Limb (tissue), 2 donors: Measurements from ENCODE around the gene MRPL39.
"Not testable (repeated sequence)": the region's sequence is repeated elsewhere in the genome, so short reads cannot be mapped to it uniquely, and the experiment has no call there.

Experiments
- DNase-seq, 2 donors: peaks; one replicate each; pipeline ENCODE4 v3.0.0-alpha.2; 2016; ENCODE audit errors: extremely low spot score in 2 of 2

Gene MRPL39

DNA sequence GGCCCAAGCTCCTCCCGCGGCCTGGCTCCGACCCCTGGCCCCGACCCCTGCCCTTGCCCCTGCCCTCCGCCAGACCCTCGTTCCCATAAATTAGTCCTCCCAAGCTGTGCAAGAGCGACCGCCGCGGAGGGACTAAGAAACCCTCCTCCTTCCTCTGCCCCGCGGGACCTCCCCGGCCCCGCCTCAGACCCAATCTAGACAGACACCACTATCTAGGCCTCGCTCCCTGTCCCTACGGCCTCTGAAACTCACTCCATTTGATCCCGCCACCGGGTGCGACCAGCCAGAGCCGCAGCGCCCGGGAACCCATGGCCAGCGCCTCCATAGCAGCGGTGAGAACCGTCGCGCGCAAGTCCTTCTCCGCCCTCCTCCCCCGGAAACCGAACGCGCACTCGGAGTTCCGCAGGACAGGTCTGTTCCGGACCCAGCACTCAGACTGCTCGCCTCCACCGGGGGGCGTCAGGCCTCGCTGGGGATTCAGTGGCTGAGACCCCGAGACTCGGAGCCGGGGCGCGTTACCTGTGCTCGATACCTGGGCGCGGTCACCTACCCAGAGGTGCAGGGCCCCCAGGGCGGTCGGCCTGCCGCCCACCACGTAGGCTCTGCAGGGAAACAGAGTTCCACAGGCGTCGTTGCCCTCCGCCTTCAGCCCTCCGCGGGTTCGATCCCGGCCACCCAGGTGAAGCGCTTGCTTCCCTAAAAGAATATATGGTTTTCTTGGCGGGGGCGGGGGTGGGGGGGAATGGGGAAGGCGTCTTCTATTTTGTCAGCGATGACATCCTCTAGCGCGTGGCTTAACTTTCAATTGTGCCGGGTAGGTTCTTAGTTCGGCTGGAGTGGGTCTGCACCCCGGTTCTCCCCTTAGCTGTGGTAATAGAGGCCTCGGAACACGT lies at the start of gene MRPL39:
Gene MRPL39 (minus strand): TSS at position 331 of the 893 bp plus-strand sequence. CDS start 6 bp downstream, at position 325.
- DNase-seq, result peak; percentile 84 to 93

DNA sequence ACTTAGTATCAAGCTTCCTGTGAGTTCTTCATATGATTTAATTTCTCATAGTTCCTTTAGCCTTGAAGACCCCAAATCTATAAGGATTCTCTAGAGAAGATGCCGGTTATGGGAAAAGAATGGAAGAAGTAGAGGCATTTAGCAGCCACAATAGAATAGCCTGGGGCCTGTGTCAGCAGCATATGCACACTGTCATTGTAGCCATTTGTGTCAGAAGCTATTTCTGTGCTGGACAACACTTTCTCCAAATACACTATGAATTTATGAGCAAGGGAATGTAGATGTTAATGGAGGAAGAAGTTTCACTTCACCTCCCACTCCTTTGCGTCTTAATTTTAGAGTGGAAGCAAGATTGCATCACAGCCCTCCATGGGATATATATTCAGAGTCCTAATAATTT lies 49.1 kb upstream of the MRPL39 start:
- no peak for DNase-seq

GRCh38 chr21:25649146-25649545 lies 41.9 kb upstream of the MRPL39 start:
- no peak for DNase-seq

GRCh38 chr21:25647647-25648046 lies 40.4 kb upstream of the MRPL39 start:
- DNase-seq, result no peak

DNA sequence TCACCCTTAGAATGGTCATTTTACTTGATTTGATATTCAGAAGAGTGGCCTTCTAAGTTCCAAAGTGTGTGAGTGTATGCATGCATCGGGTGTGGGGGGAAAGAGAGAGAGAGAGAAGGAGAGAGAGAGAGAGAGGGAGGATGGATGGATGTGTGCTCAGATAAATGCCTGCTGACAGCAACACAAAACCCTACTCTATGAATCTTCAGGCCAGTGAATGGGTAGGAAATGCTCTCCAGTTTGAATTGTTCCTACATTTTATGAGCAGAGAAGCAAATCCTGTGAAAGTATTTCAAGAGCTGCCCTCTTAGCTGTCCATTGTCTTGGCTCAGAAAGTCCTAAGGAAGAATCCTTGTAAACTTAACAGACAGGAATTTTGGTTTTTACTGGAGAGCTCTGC lies 39.2 kb upstream of the MRPL39 start:
- DNase-seq, result no peak

DNA sequence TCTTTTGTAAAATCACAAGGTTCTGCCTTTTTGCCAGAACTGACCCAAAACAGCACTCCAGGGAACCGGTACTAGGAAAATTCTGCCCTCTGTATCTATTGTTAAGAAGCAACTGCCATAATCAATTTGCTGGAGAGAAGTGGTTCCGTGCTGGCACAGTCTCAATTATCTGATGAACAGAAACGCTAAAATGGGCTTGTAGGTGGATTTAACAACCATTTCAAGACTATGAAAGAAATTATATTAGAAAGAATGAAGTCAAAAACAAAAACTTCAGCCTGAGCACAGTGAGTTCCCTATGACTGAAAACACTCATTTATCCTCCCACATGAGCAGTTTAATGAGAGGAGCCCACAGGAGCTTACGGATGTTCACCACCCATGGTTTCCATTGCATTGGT lies 36.2 kb upstream of the MRPL39 start:
- DNase-seq, result no peak

DNA sequence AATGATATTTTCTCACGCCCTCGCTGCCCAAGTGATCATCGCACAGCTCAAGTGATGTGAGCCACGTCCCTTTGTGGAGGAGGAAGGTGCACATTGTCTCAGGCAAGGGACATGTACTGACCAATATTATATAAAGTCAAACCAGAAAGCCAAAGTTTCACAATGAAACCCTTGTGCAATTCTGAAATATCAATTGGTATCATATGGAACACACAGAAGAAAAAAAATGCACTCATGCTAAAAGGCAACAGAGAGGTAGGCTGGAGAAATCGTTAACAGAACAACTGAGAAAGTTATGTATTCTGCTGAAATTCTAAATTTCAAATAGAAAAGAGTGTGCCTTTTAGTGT lies 33.6 kb upstream of the MRPL39 start:
- no peak for DNase-seq

DNA sequence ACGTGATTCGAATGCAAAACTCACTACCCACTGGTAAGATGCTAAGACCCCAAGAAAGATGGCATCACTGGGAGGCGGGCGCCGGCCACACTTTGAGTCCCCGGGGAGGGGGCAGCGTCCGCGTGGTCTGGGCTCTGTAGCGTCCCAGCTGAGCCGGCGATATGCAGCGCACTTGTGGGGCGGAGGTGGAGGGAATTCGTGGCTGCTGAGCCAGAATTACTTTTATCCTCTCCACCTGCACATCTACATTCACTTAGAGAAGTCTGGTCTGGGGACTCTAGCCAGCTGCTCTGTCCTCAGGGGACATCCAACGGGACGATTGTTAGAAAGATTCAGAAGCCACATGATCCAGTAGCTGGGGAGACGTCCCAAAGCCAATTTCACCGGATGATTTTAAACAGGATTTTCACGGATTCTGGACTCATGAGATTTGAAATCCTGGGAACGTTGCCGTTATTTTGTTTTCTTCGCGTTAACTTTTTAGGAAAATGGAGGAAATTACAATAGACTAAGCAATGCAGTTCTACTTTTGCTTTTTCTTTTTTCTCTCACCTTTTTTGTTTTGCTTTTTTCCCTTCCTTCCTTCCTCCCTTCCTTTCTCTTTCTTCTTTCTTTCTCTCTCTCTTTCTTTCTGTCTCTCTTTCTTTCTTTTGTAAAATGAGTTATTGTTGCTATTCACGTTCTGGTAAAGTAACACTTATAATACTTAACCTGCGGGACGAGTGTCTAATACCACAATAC lies 33.1 kb upstream of the MRPL39 start:
- peak in 1 of 2 donors; percentile 75 for DNase-seq

DNA sequence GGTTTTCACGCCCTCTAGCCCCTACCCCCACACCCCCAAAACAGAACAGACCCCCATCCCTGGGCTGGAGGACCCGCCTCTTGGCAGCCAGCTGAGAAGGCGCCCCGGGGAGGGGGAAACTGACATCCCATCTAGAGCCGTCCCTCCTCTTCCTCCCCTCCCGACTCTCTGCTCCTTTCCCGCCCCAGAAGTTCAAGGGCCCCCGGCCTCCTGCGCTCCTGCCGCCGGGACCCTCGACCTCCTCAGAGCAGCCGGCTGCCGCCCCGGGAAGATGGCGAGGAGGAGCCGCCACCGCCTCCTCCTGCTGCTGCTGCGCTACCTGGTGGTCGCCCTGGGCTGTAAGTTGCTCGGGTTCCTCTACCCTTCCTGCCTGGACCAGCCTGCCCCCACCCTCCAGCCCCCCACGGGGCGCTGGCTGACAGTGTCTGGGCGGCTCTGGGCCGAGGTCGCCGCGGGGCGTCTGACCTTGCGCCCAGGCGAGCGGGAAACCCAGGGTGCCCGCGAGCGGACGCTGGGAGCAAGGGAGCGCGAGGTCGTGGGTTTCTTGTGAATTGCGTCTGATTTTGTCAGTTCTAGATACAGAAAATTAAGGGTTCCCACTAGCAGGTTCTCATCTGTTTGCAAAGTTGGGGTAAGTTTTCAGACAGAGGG lies 32.4 kb upstream of the MRPL39 start:
- DNase-seq, result peak; percentile 40 to 84

DNA sequence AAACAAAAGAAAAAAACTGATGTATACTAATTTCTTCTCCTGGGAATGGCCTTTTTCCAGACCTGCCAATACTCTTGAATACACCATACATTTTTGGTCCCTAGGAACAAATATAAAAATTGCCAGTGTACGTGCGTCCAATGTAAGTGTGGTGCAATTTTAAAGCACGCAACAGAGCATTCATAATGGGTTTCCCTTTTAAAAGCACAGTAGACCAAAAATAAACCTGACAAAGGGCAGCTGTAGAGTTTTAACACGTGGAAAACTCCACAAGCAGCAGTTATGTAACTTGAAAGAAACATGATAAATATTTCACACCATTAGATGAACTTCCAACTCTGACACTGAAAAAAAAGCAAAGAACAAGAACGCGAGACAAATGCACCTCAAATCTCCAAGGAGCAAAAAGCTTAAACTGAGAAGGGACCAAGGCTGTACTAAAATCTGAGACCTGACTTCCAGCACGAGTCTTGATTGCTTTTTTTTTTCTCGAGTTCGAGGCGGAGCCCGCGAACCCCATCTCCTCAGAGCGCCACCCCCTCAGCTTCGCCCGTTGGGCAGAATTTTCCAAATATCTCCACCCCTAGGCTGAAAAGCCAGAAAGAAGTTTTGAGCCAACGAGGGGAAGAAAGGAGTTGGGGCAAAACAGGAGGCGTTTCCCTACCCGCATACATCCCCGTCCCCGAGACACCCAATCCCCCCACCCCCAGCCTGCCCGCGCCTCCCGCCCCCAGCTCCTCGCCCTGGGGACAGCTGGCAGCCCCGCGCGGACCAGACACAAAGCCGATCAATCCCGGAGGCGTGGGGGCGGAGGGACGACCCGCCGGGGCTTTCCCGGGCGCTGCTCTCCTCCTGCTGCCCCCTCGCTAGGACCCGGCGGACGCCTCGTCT lies 31.6 kb upstream of the MRPL39 start, which contains the start of gene JAM2:
Gene JAM2 (plus strand): TSS at position 599 of the 891 bp plus-strand sequence. CDS start 564 bp downstream, outside the sequence.
- peak in 1 of 2 donors; percentile 62 for DNase-seq

GRCh38 chr21:25637851-25638659 lies 30.8 kb upstream of the MRPL39 start:
- peak in 1 of 2 donors; percentile 34 for DNase-seq

GRCh38 chr21:25636727-25637126 lies 29.4 kb upstream of the MRPL39 start:
- no peak for DNase-seq

DNA sequence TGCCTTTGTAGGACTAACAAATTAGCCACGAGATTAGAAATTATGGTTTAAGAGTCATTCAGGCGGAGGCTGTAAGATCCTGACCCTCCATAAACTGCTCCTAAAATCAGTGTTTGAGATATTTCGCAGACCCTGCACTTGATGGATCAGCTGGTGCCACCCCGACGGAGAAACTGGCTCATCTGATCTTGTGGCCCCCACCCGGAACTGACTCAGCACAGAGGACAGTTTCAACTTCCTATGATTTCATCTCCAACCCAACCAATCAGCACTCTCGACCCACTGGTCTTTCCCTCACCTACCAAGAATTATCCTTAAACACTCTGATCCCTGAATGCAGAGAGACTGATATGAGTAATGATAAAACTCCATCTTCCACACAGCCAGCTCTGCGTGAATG lies 28.0 kb upstream of the MRPL39 start:
- DNase-seq, result no peak

GRCh38 chr21:25632296-25632695 lies 25.0 kb upstream of the MRPL39 start:
- no peak for DNase-seq

- DNase-seq, result no peak
Measured at GRCh38 chr21:25626757-25627156, 19.5 kb upstream of the MRPL39 start.

DNA sequence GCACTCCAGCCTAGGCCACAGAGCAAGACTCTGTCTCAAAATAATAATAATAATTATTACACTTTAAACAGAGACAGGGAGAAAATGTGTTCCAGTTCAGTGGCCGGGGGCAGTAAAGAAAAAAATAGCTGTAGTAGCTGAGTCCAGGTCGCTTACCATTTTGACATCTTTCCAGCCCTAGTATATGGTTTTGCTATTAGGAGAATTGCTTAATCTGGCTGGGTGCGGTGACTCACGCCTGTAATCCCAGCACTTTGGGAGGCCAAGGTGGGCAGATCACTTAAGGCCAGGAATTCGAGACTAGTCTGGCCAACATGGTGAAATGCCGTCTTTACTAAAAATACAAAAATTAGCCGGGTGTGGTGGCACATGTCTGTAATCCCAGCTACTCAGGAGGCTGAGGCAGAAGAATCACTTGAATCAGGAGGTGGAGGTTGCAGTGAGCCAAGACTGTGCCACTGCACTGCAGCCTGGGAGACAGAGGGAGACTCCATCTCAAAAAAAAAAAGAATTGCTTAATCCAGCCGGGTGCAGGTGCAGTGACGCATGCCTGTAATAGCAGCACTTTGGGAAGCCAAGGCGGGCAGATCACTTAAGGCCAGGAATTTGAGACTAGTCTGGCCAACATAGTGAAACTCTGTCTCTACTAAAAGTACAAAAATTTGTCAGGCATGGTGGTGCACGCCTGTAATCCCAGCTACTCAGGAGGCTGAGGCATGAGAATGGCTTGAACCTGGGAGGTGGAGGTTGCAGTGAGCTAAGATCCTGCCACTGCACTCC lies 18.7 kb upstream of the MRPL39 start:
- not testable (repeated sequence) for DNase-seq

GRCh38 chr21:25625036-25625435 lies 17.8 kb upstream of the MRPL39 start:
- no peak for DNase-seq

- DNase-seq, result no peak
Measured at GRCh38 chr21:25624511-25624910, 17.2 kb upstream of the MRPL39 start.

DNA sequence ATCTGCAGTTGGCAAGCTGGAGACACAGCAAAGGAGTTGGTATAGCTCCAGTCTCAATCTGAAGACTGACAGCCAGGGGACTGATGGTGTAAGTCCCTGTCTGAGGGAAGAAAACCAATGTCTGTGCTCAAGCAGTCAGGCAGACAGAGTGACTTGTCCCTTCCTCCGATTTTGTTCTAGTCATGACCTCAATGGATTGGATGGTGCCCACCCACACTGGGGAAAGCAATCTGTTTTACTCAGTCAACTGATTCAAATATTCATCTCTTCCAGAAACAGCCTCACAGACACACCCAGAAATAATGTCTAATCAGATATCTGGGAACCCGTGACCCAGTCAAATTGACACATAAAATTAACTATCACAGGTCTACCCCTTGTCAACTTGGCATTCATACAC lies 11.9 kb upstream of the MRPL39 start:
- DNase-seq, result no peak
